Natural killer cell (primary cell): ENCODE data around the gene FAM117A. TPM values are rescaled to one million over a fixed set of nuclear protein-coding genes. Genes with fewer than 3 reads are reported as not detected.
A peak's percentile ranks its signal among the peaks of the same experiment; 100 is the strongest.

ENCODE experiments used
- ATAC-seq, 3 donors: fragments of 150-1000 bp in 2 of 3; fragments of 200-7000 bp in 1 of 3; cut with Tn5 transposase; 1 replicate in 1 of 3; 2 replicates in 2 of 3; pipeline ENCODE4 v1.10.0; 2021; ENCODE audit warnings: mild to moderate bottlenecking in 2 of 3, moderate library complexity in 2 of 3
- DNase-seq, 2 donors: peaks; one replicate each; pipeline versions ENCODE4 v3.0.0 to v3.0.0-alpha.2; 2013 to 2021; ENCODE audit warnings: mixed read lengths in 1 of 2
- H3K27ac ChIP-seq: one replicate; pipeline ENCODE4 v1.5.1; 2013; ENCODE audit warnings: mild to moderate bottlenecking, low read length
- H3K27me3 ChIP-seq: one replicate; pipeline ENCODE4 v1.6.1; 2013; ENCODE audit warnings: low read length; ENCODE audit not compliant: control insufficient read depth, insufficient read depth
- H3K36me3 ChIP-seq: one replicate; pipeline ENCODE4 v1.6.1; 2013; ENCODE audit warnings: low read length; ENCODE audit not compliant: control insufficient read depth, insufficient read depth
- H3K4me1 ChIP-seq: one replicate; pipeline ENCODE4 v1.6.1; 2013; ENCODE audit warnings: low read length; ENCODE audit not compliant: control insufficient read depth, insufficient read depth
- H3K4me3 ChIP-seq: one replicate; pipeline ENCODE4 v1.5.1; 2013; ENCODE audit warnings: low read length
- H3K9me3 ChIP-seq: one replicate; pipeline ENCODE4 v1.6.1; 2013; ENCODE audit warnings: low read length; ENCODE audit not compliant: control insufficient read depth, insufficient read depth
- H3K27ac Mint-ChIP-seq, 2 donors: one replicate each; pipeline ENCODE4 v1.8.0; 2022; ENCODE audit warnings: mild to moderate bottlenecking in 2 of 2, mixed read lengths in 2 of 2, moderate library complexity in 1 of 2
- H3K27me3 Mint-ChIP-seq, 2 donors: one replicate each; pipeline ENCODE4 v1.8.0; 2022; ENCODE audit warnings: low read depth in 2 of 2, mixed read lengths in 2 of 2
- H3K36me3 Mint-ChIP-seq: one replicate; pipeline ENCODE4 v1.8.0; 2022; ENCODE audit warnings: mixed read lengths
- H3K4me1 Mint-ChIP-seq, 2 donors: one replicate each; pipeline ENCODE4 v1.8.0; 2022; ENCODE audit warnings: mixed read lengths in 2 of 2
- H3K4me3 Mint-ChIP-seq: one replicate; pipeline ENCODE4 v1.8.0; 2022; ENCODE audit warnings: mild to moderate bottlenecking, moderate library complexity, mixed read lengths
- H3K9me3 Mint-ChIP-seq, 2 donors: one replicate each; pipeline ENCODE4 v1.8.0; 2022; ENCODE audit warnings: mixed read lengths in 2 of 2
- WGBS: methylation state at CpG from one replicate; pipeline ENCODE4 v1.1.7; 2013; ENCODE audit warnings: missing lambda C conversion rate; ENCODE audit not compliant: insufficient coverage; 5-methylcytosine and 5-hydroxymethylcytosine counted together
- intact Hi-C: fragments of 100-400 bp; cut with micrococcal nuclease; formaldehyde crosslinking; loops from one replicate; pipeline ENCODE4 v1.14.2; 2022
- total RNA-seq, 4 donors: library from RNA; stranded (reverse); fragments of 120-200 nt in 1 of 4; gene quantifications; one replicate each; pipeline versions ENCODE4 v1.2.3 to v1.2.4, GENCODE V29; 2013 to 2022
- TF ChIP-seq, protein P1 (sequence below): fragments of 200-600 bp; IDR thresholded peaks from one replicate; pipeline ENCODE4 v1.8.0; 2022; ENCODE audit warnings: antibody characterized with exemption

The FAM117A gene, protein sequence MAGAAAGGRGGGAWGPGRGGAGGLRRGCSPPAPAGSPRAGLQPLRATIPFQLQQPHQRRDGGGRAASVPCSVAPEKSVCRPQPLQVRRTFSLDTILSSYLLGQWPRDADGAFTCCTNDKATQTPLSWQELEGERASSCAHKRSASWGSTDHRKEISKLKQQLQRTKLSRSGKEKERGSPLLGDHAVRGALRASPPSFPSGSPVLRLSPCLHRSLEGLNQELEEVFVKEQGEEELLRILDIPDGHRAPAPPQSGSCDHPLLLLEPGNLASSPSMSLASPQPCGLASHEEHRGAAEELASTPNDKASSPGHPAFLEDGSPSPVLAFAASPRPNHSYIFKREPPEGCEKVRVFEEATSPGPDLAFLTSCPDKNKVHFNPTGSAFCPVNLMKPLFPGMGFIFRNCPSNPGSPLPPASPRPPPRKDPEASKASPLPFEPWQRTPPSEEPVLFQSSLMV
- 10 to 100 TPM; 55.2 to 88.4 (median 79.2) TPM for total RNA-seq
- total RNA-seq (2013) = 61.6 TPM

DNA sequence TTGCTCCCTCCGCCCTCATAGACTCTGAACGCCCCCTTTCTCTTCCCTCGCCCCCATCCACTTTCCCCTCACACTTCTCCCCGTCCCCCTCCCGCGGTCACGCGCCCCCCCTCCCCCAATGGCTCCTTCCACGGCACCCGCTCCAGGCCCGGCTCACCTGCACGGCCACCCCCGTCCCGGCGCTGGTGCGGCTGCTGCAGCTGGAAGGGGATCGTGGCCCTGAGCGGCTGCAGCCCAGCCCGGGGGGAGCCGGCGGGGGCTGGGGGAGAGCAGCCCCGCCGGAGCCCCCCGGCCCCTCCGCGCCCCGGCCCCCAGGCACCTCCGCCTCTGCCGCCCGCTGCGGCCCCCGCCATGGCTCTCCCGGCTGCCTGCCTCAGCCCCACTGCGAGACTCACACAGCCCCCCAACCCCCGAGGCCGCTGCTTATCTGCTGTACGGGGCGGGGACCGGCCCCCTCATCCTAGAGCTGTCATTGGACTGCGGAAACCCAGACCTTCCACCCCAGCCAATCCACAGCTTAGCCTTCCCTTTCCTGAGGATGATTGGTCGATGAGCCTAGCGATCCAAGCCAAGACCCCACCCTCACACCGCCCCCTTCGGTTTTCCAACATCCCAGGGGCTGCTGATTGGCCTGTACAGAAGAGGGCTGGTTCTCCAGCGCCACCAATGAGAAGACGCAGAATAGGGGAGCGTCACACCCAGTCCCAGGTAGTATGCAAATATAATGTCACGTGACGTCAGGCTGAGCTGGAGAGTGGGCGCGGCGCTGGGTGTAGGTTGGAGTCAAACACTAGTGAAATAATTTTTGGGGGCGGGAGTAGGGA lies at the start of gene FAM117A:
FAM117A (minus strand) TSS at position 397 of the 824 bp plus-strand sequence; CDS start at position 353, 44 bp downstream.
- ATAC-seq = peak; percentile 80 to 93 (median 85)
- Mint-ChIP-seq H3K36me3 (no peaks in the 10 kb centered on the region), H3K9me3 (no peaks in the 10 kb centered on the region), H3K27ac (peak within 1 kb of the TSS; percentile 95 to 97), H3K27me3 (no peaks in the 10 kb centered on the region), H3K4me3 (peak within 1 kb of the TSS; percentile 98), H3K4me1 (peaks cover 54 to 64% of the 10 kb centered on the region in 2 donors)
- peak; percentile 85 to 98 for DNase-seq
- peak within 1 kb of the TSS; percentile 59 for H3K4me3 ChIP-seq
- H3K27ac ChIP-seq = peak within 1 kb of the TSS; percentile 61
- intact Hi-C loops = loop anchor here (1.0 kb wide), 3 partner anchors 25 to 49 kb away; no protein-coding TSS in a partner anchor
- no peaks in the 10 kb centered on the region for H3K9me3 ChIP-seq
- peaks cover 35% of the 10 kb centered on the region for H3K4me1 ChIP-seq
- TF ChIP-seq, protein P1, sequence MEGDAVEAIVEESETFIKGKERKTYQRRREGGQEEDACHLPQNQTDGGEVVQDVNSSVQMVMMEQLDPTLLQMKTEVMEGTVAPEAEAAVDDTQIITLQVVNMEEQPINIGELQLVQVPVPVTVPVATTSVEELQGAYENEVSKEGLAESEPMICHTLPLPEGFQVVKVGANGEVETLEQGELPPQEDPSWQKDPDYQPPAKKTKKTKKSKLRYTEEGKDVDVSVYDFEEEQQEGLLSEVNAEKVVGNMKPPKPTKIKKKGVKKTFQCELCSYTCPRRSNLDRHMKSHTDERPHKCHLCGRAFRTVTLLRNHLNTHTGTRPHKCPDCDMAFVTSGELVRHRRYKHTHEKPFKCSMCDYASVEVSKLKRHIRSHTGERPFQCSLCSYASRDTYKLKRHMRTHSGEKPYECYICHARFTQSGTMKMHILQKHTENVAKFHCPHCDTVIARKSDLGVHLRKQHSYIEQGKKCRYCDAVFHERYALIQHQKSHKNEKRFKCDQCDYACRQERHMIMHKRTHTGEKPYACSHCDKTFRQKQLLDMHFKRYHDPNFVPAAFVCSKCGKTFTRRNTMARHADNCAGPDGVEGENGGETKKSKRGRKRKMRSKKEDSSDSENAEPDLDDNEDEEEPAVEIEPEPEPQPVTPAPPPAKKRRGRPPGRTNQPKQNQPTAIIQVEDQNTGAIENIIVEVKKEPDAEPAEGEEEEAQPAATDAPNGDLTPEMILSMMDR = no peak
- WGBS = under 1% methylated on average over 50 of the region's 53 CpGs
- no peaks in the 10 kb centered on the region for H3K27me3 ChIP-seq
- no peaks in the 10 kb centered on the region for H3K36me3 ChIP-seq

DNA sequence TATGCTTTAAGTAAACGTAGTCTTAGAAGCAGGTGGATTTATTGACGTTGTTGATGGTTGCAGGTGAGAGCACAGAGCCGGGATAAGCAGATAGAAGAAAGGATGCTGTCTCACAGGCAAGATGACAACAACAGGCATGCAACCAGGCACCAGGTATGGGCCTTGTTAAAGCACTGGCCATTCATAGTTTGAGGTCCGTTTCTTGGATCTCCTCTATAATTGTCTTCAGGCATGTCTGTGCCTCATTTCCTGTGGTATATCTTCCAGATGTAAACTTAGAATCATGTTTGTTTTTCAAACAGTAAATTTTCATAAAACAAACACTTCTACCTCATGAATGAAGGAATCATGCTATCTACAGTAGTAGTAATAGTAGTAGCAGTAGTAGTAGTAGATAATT lies 45.1 kb upstream of the FAM117A start:
- TF ChIP-seq, protein P1 = no peak
- peaks cover 50% of the 10 kb centered on the region for H3K36me3 Mint-ChIP-seq
- no peak for DNase-seq
- H3K9me3 Mint-ChIP-seq = no peaks in the 10 kb centered on the region
- WGBS = 90% methylated on average over 4 of the region's 4 CpGs
- no peak for ATAC-seq
- intact Hi-C loops = no loop called here
- no peaks in the 10 kb centered on the region for H3K9me3 ChIP-seq
- no peaks in the 10 kb centered on the region for H3K27me3 ChIP-seq
- H3K4me1 Mint-ChIP-seq = peaks cover 32% of the 10 kb centered on the region in 2 donors
- peaks cover 79% of the 10 kb centered on the region for H3K36me3 ChIP-seq
- no peaks in the 10 kb centered on the region for H3K4me1 ChIP-seq
- no peak overlapping the region for H3K27ac ChIP-seq
- no peak overlapping the region for H3K4me3 ChIP-seq
- no peaks in the 10 kb centered on the region for H3K27me3 Mint-ChIP-seq
- peak overlapping the region; percentile 12 to 28 for H3K27ac Mint-ChIP-seq
- no peak overlapping the region for H3K4me3 Mint-ChIP-seq

DNA sequence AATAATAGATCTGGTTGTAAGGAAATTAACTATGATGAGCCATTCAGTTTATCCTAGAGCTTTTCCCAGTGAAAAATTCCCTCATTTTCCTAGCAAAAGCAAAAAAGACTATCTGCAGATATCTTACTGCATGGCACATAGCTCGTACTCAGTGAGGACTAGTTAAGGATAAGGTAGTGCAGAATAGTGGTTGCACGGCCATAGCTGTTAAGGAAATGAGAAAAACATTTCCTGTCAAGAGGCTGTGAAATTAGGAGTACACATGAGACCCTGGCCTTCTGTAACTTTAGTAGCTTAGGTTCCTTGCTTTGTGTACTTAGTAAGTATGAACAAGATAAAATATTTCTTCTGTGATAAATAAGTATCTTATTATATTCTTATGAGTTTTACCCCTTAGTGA lies 34.8 kb upstream of the FAM117A start:
- no peaks in the 10 kb centered on the region for H3K9me3 ChIP-seq
- intact Hi-C loops = no loop called here
- Mint-ChIP-seq H3K4me1 (peaks cover 41 to 45% of the 10 kb centered on the region in 2 donors), H3K4me3 (peak overlapping the region; percentile 46), H3K9me3 (no peaks in the 10 kb centered on the region), H3K27me3 (no peaks in the 10 kb centered on the region), H3K36me3 (peaks cover 15% of the 10 kb centered on the region), H3K27ac (peak overlapping the region; percentile 68 to 71)
- H3K4me1 ChIP-seq = peaks cover 31% of the 10 kb centered on the region
- peak; percentile 71 to 74 (median 73) for ATAC-seq
- TF ChIP-seq, protein P1 = no peak
- DNase-seq = no peak
- H3K27me3 ChIP-seq = no peaks in the 10 kb centered on the region
- 34% methylated on average over 2 of the region's 2 CpGs for WGBS
- H3K4me3 ChIP-seq = no peak overlapping the region
- peaks cover 71% of the 10 kb centered on the region for H3K36me3 ChIP-seq
- peak overlapping the region; percentile 31 for H3K27ac ChIP-seq
